T-cell (primary cell): ENCODE data around the gene LSM4. TPM values are rescaled to one million over a fixed set of nuclear protein-coding genes. Genes with fewer than 3 reads are reported as not detected.

Source experiments
- ATAC-seq, 4 experiments: fragments of 200-7000 bp in 3 of 4; fragments of 150-1000 bp in 1 of 4; cut with Tn5 transposase; replicated peaks in 1 of 4; 1 replicate in 3 of 4; 2 replicates in 1 of 4; pipeline ENCODE4 v1.10.0; 2021; ENCODE audit warnings: moderate library complexity in 3 of 4, mild to moderate bottlenecking in 2 of 4, moderate number of reproducible peaks in 1 of 4
- CTCF ChIA-PET, 2 donors: fragments of 300-600 bp; sonication (Branson Sonifier 250); formaldehyde crosslinking; loops; one replicate each; lab custom pipeline; 2022; ENCODE audit warnings: antibody characterized with exemption in 2 of 2; lab: Charles Lee
- POLR2A ChIA-PET, 2 donors: fragments of 300-600 bp; sonication (Branson Sonifier 250); formaldehyde crosslinking; loops; one replicate each; lab custom pipeline; 2022; ENCODE audit warnings: antibody characterized with exemption in 2 of 2; lab: Charles Lee
- DNase-seq, 35 experiments: peaks; one replicate each; pipeline versions ENCODE4 v3.0.0 to v3.0.0-alpha.2; 2013 to 2023
- H3K27ac ChIP-seq: one replicate; pipeline ENCODE4 v1.5.1; 2013; ENCODE audit warnings: low read length
- H3K27me3 ChIP-seq, 2 experiments: replicated peaks in 1 of 2; 1 replicate in 1 of 2; 2 replicates in 1 of 2; pipeline versions ENCODE4 v1.6.1 to v1.7.0; 2013; ENCODE audit warnings: low read length in 1 of 2, mixed read lengths in 1 of 2; ENCODE audit not compliant: control insufficient read depth in 2 of 2, insufficient read depth in 2 of 2; ENCODE audit errors: extremely low read depth in 1 of 2
- H3K36me3 ChIP-seq, 2 donors: 1 replicate in 1 of 2; 2 replicates in 1 of 2; pipeline versions ENCODE4 v1.6.1 to v1.7.0; 2013; ENCODE audit warnings: low read length in 1 of 2; ENCODE audit not compliant: control insufficient read depth in 2 of 2, insufficient read depth in 1 of 2; ENCODE audit errors: extremely low read depth in 1 of 2
- H3K4me1 ChIP-seq, 2 experiments: 1 replicate in 1 of 2; 2 replicates in 1 of 2; pipeline versions ENCODE4 v1.6.1 to v1.7.0; 2013; ENCODE audit warnings: low read length in 2 of 2, mixed read lengths in 1 of 2; ENCODE audit not compliant: insufficient read depth in 2 of 2, control insufficient read depth in 1 of 2; ENCODE audit errors: extremely low read depth in 1 of 2
- H3K4me3 ChIP-seq, 2 donors: 1 replicate in 1 of 2; 2 replicates in 1 of 2; pipeline versions ENCODE4 v1.5.1 to v1.7.0; 2013; ENCODE audit warnings: mild to moderate bottlenecking in 2 of 2, low read length in 1 of 2, moderate library complexity in 1 of 2; ENCODE audit not compliant: control insufficient read depth in 1 of 2; ENCODE audit errors: extremely low read depth in 1 of 2
- H3K9me3 ChIP-seq: 2 replicates; pipeline ENCODE4 v1.7.0; 2013
- H3K27ac Mint-ChIP-seq, 2 donors: one replicate each; pipeline ENCODE4 v1.8.0; 2020 to 2021; ENCODE audit warnings: mild to moderate bottlenecking in 2 of 2, mixed read lengths in 2 of 2
- H3K27me3 Mint-ChIP-seq, 2 donors: one replicate each; pipeline ENCODE4 v1.8.0; 2021 to 2022; ENCODE audit warnings: mixed read lengths in 2 of 2
- H3K36me3 Mint-ChIP-seq: one replicate; pipeline ENCODE4 v1.8.0; 2021; ENCODE audit warnings: mixed read lengths
- H3K4me1 Mint-ChIP-seq, 3 donors: one replicate each; pipeline ENCODE4 v1.8.0; 2020 to 2022; ENCODE audit warnings: mixed read lengths in 3 of 3, mild to moderate bottlenecking in 1 of 3
- H3K4me3 Mint-ChIP-seq, 3 donors: one replicate each; pipeline ENCODE4 v1.8.0; 2020 to 2022; ENCODE audit warnings: mild to moderate bottlenecking in 3 of 3, mixed read lengths in 3 of 3, moderate library complexity in 3 of 3
- H3K9me3 Mint-ChIP-seq, 3 donors: one replicate each; pipeline ENCODE4 v1.8.0; 2020 to 2022; ENCODE audit warnings: mixed read lengths in 3 of 3
- WGBS: methylation state at CpG from one replicate; pipeline ENCODE4 v1.1.5; 2013; ENCODE audit warnings: missing lambda C conversion rate; ENCODE audit not compliant: insufficient coverage; 5-methylcytosine and 5-hydroxymethylcytosine counted together
- total RNA-seq, 35 experiments: library from RNA in 6 of 35; stranded (reverse) in 6 of 35; fragments of 120-200 nt in 1 of 35; gene quantifications; one replicate each; pipeline versions ENCODE4 v1.2.1 to v1.2.4 and lab custom pipeline; 2013 to 2026

The LSM4 gene
- total RNA-seq, 5 donors from 2014 or later (not counting 1 experiment from before 2014, with no cell fraction given) = 58.5 to 82.7 (median 69.1) TPM

DNA sequence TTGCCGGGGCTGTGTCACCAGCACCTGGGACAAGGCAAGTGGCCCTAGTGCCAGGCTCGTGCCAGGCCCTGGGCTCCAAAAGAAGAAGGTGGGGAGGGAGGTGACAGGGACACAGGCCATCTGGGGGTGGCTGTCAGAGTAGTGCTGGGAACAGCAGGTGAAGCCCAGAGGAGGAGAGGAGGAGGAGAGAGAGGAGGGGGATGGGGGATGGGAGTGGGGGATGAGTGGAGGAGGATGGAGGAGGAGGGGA is 18.7 kb downstream of the LSM4 start:
- ATAC-seq (peak; percentile 5 to 9 (median 8)), DNase-seq (peak in 4 of 35 experiments; percentile 19 to 44 (median 34))
- Mint-ChIP-seq H3K9me3 (no peaks in the 10 kb centered on the region), H3K27ac (peak overlapping the region; percentile 99 to 100), H3K36me3 (peaks cover 3% of the 10 kb centered on the region), H3K27me3 (no peaks in the 10 kb centered on the region), H3K4me1 (peaks cover 43 to 54% (median 49%) of the 10 kb centered on the region in 3 donors), H3K4me3 (peak overlapping the region; percentile 88 to 90 (median 89))
- 0% methylated on average over 2 of the region's 2 CpGs for WGBS
- Histone ChIP-seq H3K9me3 (no peaks in the 10 kb centered on the region), H3K27me3 (no peaks in the 10 kb centered on the region), H3K27ac (peak overlapping the region; percentile 96), H3K36me3 (peaks cover 0 to 24% of the 10 kb centered on the region in 2 donors), H3K4me1 (peaks cover 22 to 75% of the 10 kb centered on the region in 2 experiments), H3K4me3 (peak overlapping the region; percentile 66 to 92)
- POLR2A ChIA-PET = interaction anchor here (0.5 to 2.5 kb wide), 10 partner anchors 12 to 133 kb away, joined by 3 to 85 read pairs (median 4); partner anchors contain the start of genes JUND (in 2 of the 2) and LSM4 (in 1 of the 2)
- CTCF ChIA-PET = interaction anchor here (0.6 to 2.2 kb wide), 9 partner anchors 11 to 133 kb away, joined by 3 to 37 read pairs (median 5); partner anchors contain the start of genes JUND (in 1 of the 2), LSM4 (in 1 of the 2) and MPV17L2 (in 1 of the 2)

DNA sequence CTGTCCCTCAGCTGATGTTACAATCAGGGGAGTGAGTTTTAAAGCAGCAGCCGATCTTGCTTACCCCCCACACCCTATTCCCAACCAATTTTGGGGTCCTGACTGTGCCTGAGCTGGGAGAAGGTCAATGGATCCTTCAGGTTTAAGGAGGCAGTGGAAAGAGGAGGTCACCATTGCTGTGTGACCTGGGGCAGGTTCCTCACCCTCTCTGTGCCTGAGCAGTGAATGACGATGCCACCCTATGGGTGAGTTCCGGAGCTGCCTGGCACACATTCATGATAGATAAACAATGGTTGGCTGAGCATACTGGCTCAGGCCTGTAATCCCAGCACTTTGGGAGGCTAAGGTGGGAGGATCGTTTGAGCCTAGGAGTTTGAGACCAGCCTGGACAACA is 21.2 kb downstream of the LSM4 start:
- Histone ChIP-seq H3K27me3 (no peaks in the 10 kb centered on the region), H3K4me1 (peaks cover 20 to 53% of the 10 kb centered on the region in 2 experiments), H3K9me3 (no peaks in the 10 kb centered on the region), H3K4me3 (no peak overlapping the region), H3K27ac (peak overlapping the region; percentile 96), H3K36me3 (peaks cover 0 to 6% of the 10 kb centered on the region in 2 donors)
- H3K27me3 Mint-ChIP-seq = no peaks in the 10 kb centered on the region
- no peaks in the 10 kb centered on the region for H3K9me3 Mint-ChIP-seq
- 100% methylated on average over 2 of the region's 4 CpGs for WGBS
- DNase-seq (no peak), ATAC-seq (no peak)
- H3K36me3 Mint-ChIP-seq = no peaks in the 10 kb centered on the region
- peak overlapping the region; percentile 75 to 80 for H3K27ac Mint-ChIP-seq
- ChIA-PET CTCF (interaction anchor here in 1 of 2 donors (0.6 kb wide), 1 partner anchor 13 kb away, joined by 6 read pairs; no protein-coding TSS in a partner anchor), POLR2A (interaction anchor here (0.6 to 1.0 kb wide), 2 partner anchors 20 to 23 kb away, joined by 3 read pairs; partner anchors contain the start of gene JUND (in 1 of the 2))
- H3K4me3 Mint-ChIP-seq = peak overlapping the region in 2 of 3 donors; percentile 16 to 37
- H3K4me1 Mint-ChIP-seq = peaks cover 33 to 51% (median 42%) of the 10 kb centered on the region in 3 donors

DNA sequence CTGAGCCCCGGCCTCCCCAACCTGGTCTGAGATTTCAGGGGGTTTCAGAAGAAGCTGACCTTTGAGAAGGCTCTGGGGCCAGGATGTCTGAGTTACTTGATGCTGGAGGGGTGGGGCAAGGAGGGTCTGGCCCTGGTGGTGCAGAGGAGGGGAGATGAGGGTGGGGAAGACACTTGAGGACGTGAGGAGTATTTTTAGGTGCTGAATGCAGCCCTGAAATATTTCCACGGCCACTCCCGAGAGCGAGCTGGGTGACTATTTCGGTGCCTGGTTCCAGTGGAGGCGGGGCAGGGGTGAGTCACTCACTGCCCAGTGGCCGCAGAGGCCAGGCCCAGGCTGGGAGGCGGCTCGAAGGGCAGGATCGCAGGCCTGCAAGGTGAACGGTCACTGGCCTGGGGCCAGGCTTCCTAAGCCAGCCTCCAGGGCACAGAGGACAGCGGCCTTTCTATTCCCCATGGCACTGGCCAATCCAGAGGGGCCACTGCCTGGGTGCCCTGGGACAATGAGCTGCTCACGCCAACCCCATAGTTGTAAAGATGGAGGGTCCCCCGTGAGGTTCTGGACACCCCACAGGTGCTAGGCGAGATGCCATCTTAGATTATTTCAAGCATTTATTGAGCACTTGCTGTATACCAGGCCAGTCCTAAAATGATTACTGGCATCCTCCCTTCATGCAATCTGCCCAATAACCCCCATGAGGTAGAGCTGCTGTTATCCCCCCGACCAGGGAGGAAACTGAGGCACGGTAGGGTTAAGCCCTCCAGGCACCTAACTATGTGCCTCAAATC is 21.8 kb downstream of the LSM4 start:
- no peaks in the 10 kb centered on the region for H3K9me3 Mint-ChIP-seq
- H3K4me3 Mint-ChIP-seq = peak overlapping the region in 1 of 3 donors; percentile 16
- Histone ChIP-seq H3K36me3 (peaks cover 0 to under 1% of the 10 kb centered on the region in 2 donors), H3K4me1 (peaks cover 15 to 48% of the 10 kb centered on the region in 2 experiments), H3K27ac (peak overlapping the region; percentile 96), H3K4me3 (no peak overlapping the region), H3K9me3 (no peaks in the 10 kb centered on the region), H3K27me3 (no peaks in the 10 kb centered on the region)
- DNase-seq (no peak), ATAC-seq (no peak)
- no peaks in the 10 kb centered on the region for H3K36me3 Mint-ChIP-seq
- peak overlapping the region; percentile 75 to 80 for H3K27ac Mint-ChIP-seq
- CTCF ChIA-PET = no interaction called here
- 89% methylated on average over 15 of the region's 18 CpGs for WGBS
- no peaks in the 10 kb centered on the region for H3K27me3 Mint-ChIP-seq
- POLR2A ChIA-PET = interaction anchor here (0.6 to 1.0 kb wide), 2 partner anchors 19 to 24 kb away, joined by 3 read pairs; partner anchors contain the start of gene JUND (in 1 of the 2)
- H3K4me1 Mint-ChIP-seq = peaks cover 27 to 49% (median 37%) of the 10 kb centered on the region in 3 donors

DNA sequence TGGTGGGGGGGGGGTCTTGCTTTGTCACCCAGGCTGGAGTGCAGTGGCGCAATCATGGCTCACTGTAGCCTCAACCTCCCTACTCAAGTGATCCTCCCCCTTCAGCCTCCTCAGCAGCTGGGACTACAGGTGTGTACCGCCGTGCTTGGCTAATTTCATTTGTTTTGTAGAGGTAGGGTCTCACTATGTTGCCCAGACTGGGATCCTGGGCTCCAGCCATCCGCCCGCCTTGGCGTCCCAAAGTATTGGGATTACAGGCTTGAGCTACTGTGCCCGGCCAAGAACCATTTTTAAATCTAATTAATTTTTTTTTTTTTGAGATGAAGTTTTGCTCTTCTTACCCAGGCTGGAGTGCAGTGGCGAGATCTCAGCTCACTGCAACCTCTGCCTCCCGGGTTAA is 23.2 kb downstream of the LSM4 start:
- Mint-ChIP-seq H3K36me3 (no peaks in the 10 kb centered on the region), H3K27ac (peak overlapping the region in 1 of 2 donors; percentile 43), H3K27me3 (no peaks in the 10 kb centered on the region), H3K9me3 (no peaks in the 10 kb centered on the region), H3K4me1 (peaks cover 24 to 45% (median 30%) of the 10 kb centered on the region in 3 donors), H3K4me3 (no peak overlapping the region)
- WGBS = 92% methylated on average over 2 of the region's 9 CpGs
- Histone ChIP-seq H3K27ac (no peak overlapping the region), H3K4me3 (no peak overlapping the region), H3K9me3 (no peaks in the 10 kb centered on the region), H3K36me3 (no peaks in the 10 kb centered on the region), H3K4me1 (peaks cover 4 to 39% of the 10 kb centered on the region in 2 experiments), H3K27me3 (no peaks in the 10 kb centered on the region)
- ATAC-seq (no peak), DNase-seq (no peak)
- POLR2A ChIA-PET = no interaction called here
- CTCF ChIA-PET = no interaction called here

DNA sequence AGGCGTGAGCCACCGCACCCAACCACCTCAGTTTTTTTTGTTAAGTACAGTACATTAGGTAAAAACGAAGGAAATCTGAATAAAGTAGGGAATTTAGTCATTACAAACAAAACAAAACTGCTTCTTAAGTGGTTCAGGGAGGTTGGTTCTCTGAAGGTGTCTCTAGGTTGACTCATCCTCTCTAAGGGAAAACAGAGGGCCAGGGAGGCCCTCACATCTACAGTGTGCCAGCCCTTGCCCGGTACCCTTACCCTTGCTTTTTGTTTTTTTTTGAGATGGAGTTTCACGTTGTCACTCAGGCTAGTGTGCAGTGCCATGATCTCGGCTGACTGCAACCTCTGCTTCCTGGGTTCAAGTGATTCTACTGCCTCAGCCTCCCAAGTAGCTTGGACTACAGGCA is 24.3 kb downstream of the LSM4 start:
- no peak overlapping the region for H3K4me3 Mint-ChIP-seq
- H3K27ac ChIP-seq = no peak overlapping the region
- ATAC-seq (no peak), DNase-seq (no peak)
- H3K36me3 ChIP-seq = no peaks in the 10 kb centered on the region
- H3K27ac Mint-ChIP-seq = peak overlapping the region; percentile 46 to 52
- POLR2A ChIA-PET = interaction anchor here in 1 of 2 donors (0.6 kb wide), 1 partner anchor 22 kb away, joined by 3 read pairs; no protein-coding TSS in a partner anchor
- no peaks in the 10 kb centered on the region for H3K9me3 ChIP-seq
- no peaks in the 10 kb centered on the region for H3K27me3 Mint-ChIP-seq
- H3K4me1 Mint-ChIP-seq = peaks cover 24 to 46% (median 31%) of the 10 kb centered on the region in 3 donors
- H3K4me3 ChIP-seq = no peak overlapping the region
- CTCF ChIA-PET = no interaction called here
- WGBS = 35% methylated on average over 3 of the region's 6 CpGs
- no peaks in the 10 kb centered on the region for H3K27me3 ChIP-seq
- peaks cover 4 to 40% of the 10 kb centered on the region in 2 experiments for H3K4me1 ChIP-seq
- no peaks in the 10 kb centered on the region for H3K9me3 Mint-ChIP-seq
- no peaks in the 10 kb centered on the region for H3K36me3 Mint-ChIP-seq

DNA sequence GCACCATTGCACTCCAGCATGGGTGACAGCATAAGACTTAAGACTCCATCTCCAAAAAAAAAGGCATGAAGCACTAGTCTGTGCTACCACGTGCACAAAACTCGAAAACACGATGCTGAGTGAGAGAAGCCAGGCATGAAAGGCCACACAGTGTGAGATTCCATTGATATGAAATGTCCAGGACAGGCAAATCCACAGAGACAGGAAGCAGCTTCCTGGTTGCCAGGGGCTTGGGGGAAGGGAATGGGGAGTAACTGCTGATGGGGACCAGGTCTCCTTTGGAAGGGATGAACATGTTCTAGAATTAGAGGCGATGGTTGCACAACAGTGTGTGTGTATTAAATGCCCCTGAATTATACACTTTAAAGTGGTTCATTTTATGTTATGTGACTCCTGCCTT is 25.6 kb downstream of the LSM4 start:
- Mint-ChIP-seq H3K4me3 (peak overlapping the region in 1 of 3 donors; percentile 24), H3K4me1 (peaks cover 27 to 52% (median 34%) of the 10 kb centered on the region in 3 donors), H3K27ac (peak overlapping the region in 1 of 2 donors; percentile 55), H3K27me3 (no peaks in the 10 kb centered on the region), H3K36me3 (no peaks in the 10 kb centered on the region), H3K9me3 (no peaks in the 10 kb centered on the region)
- H3K36me3 ChIP-seq = no peaks in the 10 kb centered on the region
- DNase-seq = no peak
- no peak overlapping the region for H3K4me3 ChIP-seq
- no peaks in the 10 kb centered on the region for H3K9me3 ChIP-seq
- no peaks in the 10 kb centered on the region for H3K27me3 ChIP-seq
- no peak for ATAC-seq
- peaks cover 2 to 40% of the 10 kb centered on the region in 2 experiments for H3K4me1 ChIP-seq
- CTCF ChIA-PET = no interaction called here
- WGBS = 90% methylated on average over 3 of the region's 4 CpGs
- no peak overlapping the region for H3K27ac ChIP-seq
- POLR2A ChIA-PET = no interaction called here
